GM12878 (cell line): ENCODE measurements around the gene GLB1L. TPM values are rescaled to one million over a fixed set of nuclear protein-coding genes. Genes with fewer than 3 reads are reported as not detected.

Experiments used
- ATAC-seq: fragments of 200-7000 bp; cut with Tn5 transposase; 3 replicates; pipeline ENCODE4 v1.9.1; 2020; ENCODE audit warnings: mild to moderate bottlenecking, moderate library complexity
- BruUV-seq: library from RNA; stranded (reverse); fragments of 400-500 nt; replicated peaks from 2 replicates; lab custom pipeline; 2021; lab: Mats Ljungman, UMichigan
- CTCF ChIA-PET: fragments of 300-600 bp; sonication (Branson Sonifier 250); formaldehyde crosslinking; extraction: SDS; loops from one replicate; lab custom pipeline; 2021; ENCODE audit warnings: inconsistent platforms; lab: Yijun Ruan, JAX
- POLR2A ChIA-PET: fragments of 350-600 bp; formaldehyde crosslinking; extraction: SDS; loops from one replicate; lab custom pipeline; 2021; ENCODE audit warnings: inconsistent platforms; lab: Charles Lee
- RAD21 ChIA-PET: fragments of 300-600 bp; sonication (Branson Sonifier 250); formaldehyde crosslinking; loops from one replicate; lab custom pipeline; 2023; ENCODE audit warnings: antibody characterized with exemption; ENCODE audit not compliant: unreplicated experiment; lab: Charles Lee
- SMC1A ChIA-PET: fragments of 300-600 bp; sonication (Branson Sonifier 250); formaldehyde crosslinking; loops from one replicate; lab custom pipeline; 2023; ENCODE audit not compliant: unreplicated experiment, uncharacterized antibody; lab: Charles Lee
- DNase-seq: peaks from one replicate; pipeline ENCODE4 v3.0.0-alpha.2; 2011; ENCODE audit warnings: low read depth, low spot score
- FAIRE-seq: peaks from 3 replicates; lab custom pipeline; 2011; peaks lifted over from hg19 to GRCh38; lab: Jason Lieb, UNC
- H2AFZ ChIP-seq: 2 replicates; pipeline ENCODE4 v1.6.0; 2011; ENCODE audit warnings: low read depth, low read length, control low read depth; ENCODE audit not compliant: control insufficient read depth
- H3K27ac ChIP-seq: 2 replicates; pipeline ENCODE4 v1.5.1; 2011; ENCODE audit warnings: control low read depth; ENCODE audit not compliant: control insufficient read depth, insufficient read depth
- H3K27me3 ChIP-seq, 2 experiments: replicated peaks in 1 of 2; 2 replicates each; pipeline versions ENCODE4 v1.6.0 to v1.6.1; 2011; ENCODE audit warnings: low read length in 1 of 2; ENCODE audit not compliant: control insufficient read depth in 2 of 2, insufficient read depth in 2 of 2
- H3K36me3 ChIP-seq, 2 experiments: 2 replicates each; pipeline ENCODE4 v1.5.1; 2011; ENCODE audit warnings: low read length in 1 of 2; ENCODE audit not compliant: control insufficient read depth in 2 of 2, insufficient read depth in 2 of 2
- H3K4me1 ChIP-seq: 2 replicates; pipeline ENCODE4 v1.6.1; 2011; ENCODE audit warnings: mild to moderate bottlenecking, low read length, moderate library complexity, mixed read lengths; ENCODE audit not compliant: control insufficient read depth, insufficient read depth
- H3K4me2 ChIP-seq: 2 replicates; pipeline ENCODE4 v1.6.0; 2011; ENCODE audit warnings: control low read depth; ENCODE audit not compliant: control insufficient read depth, insufficient read depth
- H3K4me3 ChIP-seq: fragments of 200-600 bp; sonication (generic); 2 replicates; pipeline ENCODE4 v1.5.1; 2016
- H3K79me2 ChIP-seq: 2 replicates; pipeline ENCODE4 v1.6.0; 2011; ENCODE audit warnings: low read length; ENCODE audit not compliant: control insufficient read depth, insufficient read depth
- H3K9ac ChIP-seq: 2 replicates; pipeline ENCODE4 v1.8.0; 2011; ENCODE audit warnings: low read length, control low read depth, mixed read lengths; ENCODE audit not compliant: control insufficient read depth, insufficient read depth
- H3K9me3 ChIP-seq: replicated peaks from 3 replicates; pipeline ENCODE4 v1.5.1; 2011; ENCODE audit warnings: mild to moderate bottlenecking, low read length; ENCODE audit not compliant: control insufficient read depth, insufficient read depth
- H4K20me1 ChIP-seq: 2 replicates; pipeline ENCODE4 v1.6.0; 2011; ENCODE audit not compliant: control insufficient read depth, insufficient read depth
- CHD1 ChIP-seq: IDR thresholded peaks from 2 replicates; pipeline ENCODE4 v1.6.1; 2012; ENCODE audit warnings: low read depth, low read length, improper control_type of control experiment
- DPF2 ChIP-seq: fragments of 450-650 bp; IDR thresholded peaks from 2 replicates; pipeline ENCODE4 v1.6.1; 2017; ENCODE audit warnings: mild to moderate bottlenecking
- E2F8 ChIP-seq: fragments of 450-650 bp; IDR thresholded peaks from 2 replicates; pipeline ENCODE4 v1.6.1; 2018; ENCODE audit warnings: mild to moderate bottlenecking, low read depth, moderate library complexity; ENCODE audit not compliant: partially characterized antibody
- GABPA ChIP-seq: IDR thresholded peaks from 2 replicates; pipeline ENCODE4 v1.6.1; 2014; ENCODE audit warnings: antibody characterized with exemption, low read depth, mild to moderate bottlenecking, inconsistent platforms
- MXI1 ChIP-seq: fragments of 150-350 bp; IDR thresholded peaks from 2 replicates; pipeline ENCODE4 v1.6.1; 2011; ENCODE audit warnings: low read depth, mild to moderate bottlenecking, inconsistent platforms, low read length, improper control_type of control experiment
- NFXL1 ChIP-seq: fragments of 450-650 bp; IDR thresholded peaks from 2 replicates; pipeline ENCODE4 v1.6.1; 2017; ENCODE audit warnings: antibody characterized with exemption, mild to moderate bottlenecking, borderline replicate concordance
- NFYB ChIP-seq: IDR thresholded peaks from 2 replicates; pipeline ENCODE4 v1.6.1; 2011; ENCODE audit warnings: low read depth, mild to moderate bottlenecking, low read length, improper control_type of control experiment, moderate library complexity; ENCODE audit not compliant: insufficient read depth
- ZZZ3 ChIP-seq: IDR thresholded peaks from 2 replicates; pipeline ENCODE4 v1.6.1; 2011; ENCODE audit warnings: low read depth; ENCODE audit not compliant: control insufficient read depth, insufficient read length
- WGBS: methylation state at CpG from one replicate; pipeline ENCODE4 v1.1.6; 2016; ENCODE audit warnings: low lambda C conversion rate; ENCODE audit not compliant: insufficient replicate concordance, insufficient coverage; ENCODE audit errors: missing lambda C conversion rate; 5-methylcytosine and 5-hydroxymethylcytosine counted together
- in situ Hi-C: fragments of 300-500 bp; cut with MboI; formaldehyde crosslinking; loops from 9 replicates; pipeline ENCODE4 v1.14.3; 2018; ENCODE audit warnings: mixed read lengths
- intact Hi-C: fragments of 100-400 bp; cut with micrococcal nuclease; formaldehyde crosslinking; loops from one replicate; pipeline ENCODE4 v1.14.2; 2022; ENCODE audit not compliant: unreplicated experiment
- polyA plus RNA-seq, 11 experiments: library from polyadenylated mRNA; depleted of rRNA in 4 of 11; unstranded in 6 of 11; stranded (reverse) in 5 of 11; fragments of >200 nt; fragmentation: Nextera tagmentation in 4 of 11; fragmentation: Illumina TruSeq in 1 of 11; extraction: Ambion mirVana in 4 of 11; extraction: Trizol in 1 of 11; gene quantifications; 1 replicate in 1 of 11; 2 replicates in 10 of 11; pipeline versions ENCODE4 v1.2.1 to v1.2.3, GENCODE V29; 2011 to 2016; ENCODE audit warnings: inconsistent platforms in 2 of 11, missing spikeins in 2 of 11, low read depth in 1 of 11
- total RNA-seq, 4 experiments: library from RNA; depleted of rRNA in 3 of 4; stranded (reverse); fragments of >200 nt in 3 of 4; fragmentation: Illumina TruSeq in 1 of 4; extraction: Trizol in 1 of 4; gene quantifications; 2 replicates each; pipeline versions ENCODE4 v1.2.1 to v1.2.3, GENCODE V29; 2013 to 2021
- TF ChIP-seq, protein P1 (sequence below): fragments of 450-650 bp; IDR thresholded peaks from 2 replicates; pipeline ENCODE4 v1.6.1; 2018; ENCODE audit warnings: borderline replicate concordance, mild to moderate bottlenecking; ENCODE audit not compliant: partially characterized antibody
- TF ChIP-seq, protein P2 (sequence below): fragments of 450-650 bp; IDR thresholded peaks from 2 replicates; pipeline ENCODE4 v1.6.1; 2016; ENCODE audit warnings: mild to moderate bottlenecking, moderate library complexity, borderline replicate concordance

The GLB1L gene
- total and polyA plus RNA-seq, 10 of the 15 experiments (the other 5 are each of a cell fraction or from before 2014, with no cell fraction given) = 0.29 to 4.6 (median 2.7) TPM

GRCh38 chr2:219294356-219295351, 49.4 kb upstream of the GLB1L start:
- WGBS = 12% methylated on average over 63 of the region's 67 CpGs
- ATAC-seq (peak; percentile 93), FAIRE-seq (peak; percentile 93), DNase-seq (peak; percentile 60)
- H3K9ac ChIP-seq = peak overlapping the region; percentile 68
- H4K20me1 ChIP-seq = no peaks in the 10 kb centered on the region
- H2AFZ ChIP-seq = peak overlapping the region; percentile 93
- SMC1A ChIA-PET = interaction anchor here (0.6 to 6.0 kb wide), 20 partner anchors 15 to 140 kb away, joined by 3 to 96 read pairs (median 7); partner anchors contain the start of genes CNPPD1, DNAJB2, GLB1L and NHEJ1
- no peak overlapping the region for H3K27ac ChIP-seq
- H3K27me3 ChIP-seq = peaks cover 0 to 6% of the 10 kb centered on the region in 2 experiments; a peak in 2 of 4 replicates
- RAD21 ChIA-PET = interaction anchor here (0.5 to 6.5 kb wide), 21 partner anchors 16 to 939 kb away, joined by 3 to 78 read pairs (median 6); partner anchors contain the start of genes ANKZF1, ATG9A, CNPPD1 and DNAJB2
- intact Hi-C loops (loop anchor here (1.0 to 5.0 kb wide), 5 partner anchors 15 to 237 kb away; partner anchors contain the start of genes ABCB6, CNPPD1, DNAJB2 and RETREG2), in situ Hi-C loops (loop anchor here (5.0 kb wide), 2 partner anchors 137 to 237 kb away; no protein-coding TSS in a partner anchor)
- H3K79me2 ChIP-seq = no peaks in the 10 kb centered on the region
- no TSS peak for BruUV-seq
- no peaks in the 10 kb centered on the region for H3K36me3 ChIP-seq
- peak overlapping the region; percentile 59; the same call in 1 of the 2 replicates for H3K4me3 ChIP-seq
- H3K9me3 ChIP-seq = no peaks in the 10 kb centered on the region
- POLR2A ChIA-PET = interaction anchor here (0.5 to 3.7 kb wide), 16 partner anchors 10 to 157 kb away, joined by 3 to 50 read pairs (median 6); partner anchors contain the start of genes CNPPD1, DNAJB2, GLB1L and NHEJ1
- peaks cover 8% of the 10 kb centered on the region for H3K4me1 ChIP-seq
- CTCF ChIA-PET = interaction anchor here (0.6 to 10.9 kb wide), 53 partner anchors 8 to 687 kb away, joined by 3 to 257 read pairs (median 5); partner anchors contain the start of genes ABCB6, ANKZF1, ATG9A and CNPPD1
- peak overlapping the region; percentile 94 for H3K4me2 ChIP-seq
- TF ChIP-seq, protein P1, sequence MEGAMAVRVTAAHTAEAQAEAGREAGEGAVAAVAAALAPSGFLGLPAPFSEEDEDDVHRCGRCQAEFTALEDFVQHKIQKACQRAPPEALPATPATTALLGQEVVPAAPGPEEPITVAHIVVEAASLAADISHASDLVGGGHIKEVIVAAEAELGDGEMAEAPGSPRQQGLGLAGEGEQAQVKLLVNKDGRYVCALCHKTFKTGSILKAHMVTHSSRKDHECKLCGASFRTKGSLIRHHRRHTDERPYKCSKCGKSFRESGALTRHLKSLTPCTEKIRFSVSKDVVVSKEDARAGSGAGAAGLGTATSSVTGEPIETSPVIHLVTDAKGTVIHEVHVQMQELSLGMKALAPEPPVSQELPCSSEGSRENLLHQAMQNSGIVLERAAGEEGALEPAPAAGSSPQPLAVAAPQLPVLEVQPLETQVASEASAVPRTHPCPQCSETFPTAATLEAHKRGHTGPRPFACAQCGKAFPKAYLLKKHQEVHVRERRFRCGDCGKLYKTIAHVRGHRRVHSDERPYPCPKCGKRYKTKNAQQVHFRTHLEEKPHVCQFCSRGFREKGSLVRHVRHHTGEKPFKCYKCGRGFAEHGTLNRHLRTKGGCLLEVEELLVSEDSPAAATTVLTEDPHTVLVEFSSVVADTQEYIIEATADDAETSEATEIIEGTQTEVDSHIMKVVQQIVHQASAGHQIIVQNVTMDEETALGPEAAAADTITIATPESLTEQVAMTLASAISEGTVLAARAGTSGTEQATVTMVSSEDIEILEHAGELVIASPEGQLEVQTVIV = no peak
- TF ChIP-seq MXI1 (0 out of 2 replicates have a peak, but pooled peaks have one; percentile 41), DPF2 (peak; percentile 88), CHD1 (no peak), NFYB (no peak), ZZZ3 (no peak), NFXL1 (no peak), GABPA (no peak), E2F8 (no peak)
- TF ChIP-seq, protein P2, sequence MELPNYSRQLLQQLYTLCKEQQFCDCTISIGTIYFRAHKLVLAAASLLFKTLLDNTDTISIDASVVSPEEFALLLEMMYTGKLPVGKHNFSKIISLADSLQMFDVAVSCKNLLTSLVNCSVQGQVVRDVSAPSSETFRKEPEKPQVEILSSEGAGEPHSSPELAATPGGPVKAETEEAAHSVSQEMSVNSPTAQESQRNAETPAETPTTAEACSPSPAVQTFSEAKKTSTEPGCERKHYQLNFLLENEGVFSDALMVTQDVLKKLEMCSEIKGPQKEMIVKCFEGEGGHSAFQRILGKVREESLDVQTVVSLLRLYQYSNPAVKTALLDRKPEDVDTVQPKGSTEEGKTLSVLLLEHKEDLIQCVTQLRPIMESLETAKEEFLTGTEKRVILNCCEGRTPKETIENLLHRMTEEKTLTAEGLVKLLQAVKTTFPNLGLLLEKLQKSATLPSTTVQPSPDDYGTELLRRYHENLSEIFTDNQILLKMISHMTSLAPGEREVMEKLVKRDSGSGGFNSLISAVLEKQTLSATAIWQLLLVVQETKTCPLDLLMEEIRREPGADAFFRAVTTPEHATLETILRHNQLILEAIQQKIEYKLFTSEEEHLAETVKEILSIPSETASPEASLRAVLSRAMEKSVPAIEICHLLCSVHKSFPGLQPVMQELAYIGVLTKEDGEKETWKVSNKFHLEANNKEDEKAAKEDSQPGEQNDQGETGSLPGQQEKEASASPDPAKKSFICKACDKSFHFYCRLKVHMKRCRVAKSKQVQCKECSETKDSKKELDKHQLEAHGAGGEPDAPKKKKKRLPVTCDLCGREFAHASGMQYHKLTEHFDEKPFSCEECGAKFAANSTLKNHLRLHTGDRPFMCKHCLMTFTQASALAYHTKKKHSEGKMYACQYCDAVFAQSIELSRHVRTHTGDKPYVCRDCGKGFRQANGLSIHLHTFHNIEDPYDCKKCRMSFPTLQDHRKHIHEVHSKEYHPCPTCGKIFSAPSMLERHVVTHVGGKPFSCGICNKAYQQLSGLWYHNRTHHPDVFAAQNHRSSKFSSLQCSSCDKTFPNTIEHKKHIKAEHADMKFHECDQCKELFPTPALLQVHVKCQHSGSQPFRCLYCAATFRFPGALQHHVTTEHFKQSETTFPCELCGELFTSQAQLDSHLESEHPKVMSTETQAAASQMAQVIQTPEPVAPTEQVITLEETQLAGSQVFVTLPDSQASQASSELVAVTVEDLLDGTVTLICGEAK = 0 out of 2 replicates have a peak, but pooled peaks have one; percentile 14
